OCI-LY3 (cell line): ENCODE measurements around the gene OPALIN.

Experiments used
- H2AFZ ChIP-seq: fragments of 200-600, 300-600 bp; shearing (Covaris generic); 2 replicates; pipeline ENCODE4 v1.6.0; 2014; ENCODE audit warnings: antibody characterized with exemption, low read depth, low read length
- H3K27ac ChIP-seq: fragments of 200-600, 300-600 bp; sonication (generic); 2 replicates; pipeline ENCODE4 v1.5.1; 2014; ENCODE audit warnings: mild to moderate bottlenecking, low read length, moderate library complexity, mixed read lengths
- H3K27me3 ChIP-seq: fragments of 200-600, 300-600 bp; sonication (generic); 2 replicates; pipeline ENCODE4 v1.6.1; 2014; ENCODE audit warnings: low read depth, low read length, mixed read lengths
- H3K36me3 ChIP-seq: fragments of 200-600, 300-600 bp; sonication (generic); replicated peaks from 2 replicates; pipeline ENCODE3; 2014; ENCODE audit warnings: low read depth, low read length, mixed read lengths
- H3K4me1 ChIP-seq: fragments of 300-600, 200-600 bp; sonication (generic); 2 replicates; pipeline ENCODE4 v1.6.1; 2014; ENCODE audit warnings: low read length, mixed read lengths
- H3K4me2 ChIP-seq: fragments of 200-600, 300-600 bp; sonication (generic); 2 replicates; pipeline ENCODE4 v1.6.1; 2014; ENCODE audit warnings: low read length, mixed read lengths
- H3K4me3 ChIP-seq: fragments of 300-600, 200-600 bp; sonication (generic); 2 replicates; pipeline ENCODE4 v1.5.1; 2014; ENCODE audit warnings: antibody characterized with exemption, mild to moderate bottlenecking, low read length, moderate library complexity
- H3K79me2 ChIP-seq: fragments of 300-600, 200-600 bp; shearing (Covaris generic); 2 replicates; pipeline ENCODE4 v1.6.1; 2014; ENCODE audit warnings: mild to moderate bottlenecking, low read length, mixed read lengths
- H3K9ac ChIP-seq: fragments of 300-600, 200-600 bp; shearing (Covaris generic); 2 replicates; pipeline ENCODE4 v1.6.0; 2014; ENCODE audit warnings: mild to moderate bottlenecking, low read length, moderate library complexity
- H3K9me3 ChIP-seq: fragments of 200-600, 300-600 bp; shearing (Covaris generic); 2 replicates; pipeline ENCODE4 v1.6.1; 2014; ENCODE audit warnings: low read length, mixed read lengths; ENCODE audit not compliant: insufficient read depth
- H4K20me1 ChIP-seq: fragments of 200-600, 300-600 bp; sonication (generic); 2 replicates; pipeline ENCODE4 v1.6.1; 2016; ENCODE audit warnings: low read length, mixed read lengths; ENCODE audit not compliant: insufficient read depth
- CTCF ChIP-seq: fragments of 200-600, 300-600 bp; sonication (generic); IDR thresholded peaks from 2 replicates; pipeline ENCODE4 v1.5.1; 2014; ENCODE audit warnings: antibody characterized with exemption, low read length, low read depth
- EZH2phosphoT487 ChIP-seq: fragments of 200-600 bp; shearing (Covaris generic); IDR thresholded peaks from 2 replicates; pipeline ENCODE4 v1.6.1; 2018; ENCODE audit warnings: antibody characterized with exemption, mixed run types, low read depth

OPALIN gene

DNA sequence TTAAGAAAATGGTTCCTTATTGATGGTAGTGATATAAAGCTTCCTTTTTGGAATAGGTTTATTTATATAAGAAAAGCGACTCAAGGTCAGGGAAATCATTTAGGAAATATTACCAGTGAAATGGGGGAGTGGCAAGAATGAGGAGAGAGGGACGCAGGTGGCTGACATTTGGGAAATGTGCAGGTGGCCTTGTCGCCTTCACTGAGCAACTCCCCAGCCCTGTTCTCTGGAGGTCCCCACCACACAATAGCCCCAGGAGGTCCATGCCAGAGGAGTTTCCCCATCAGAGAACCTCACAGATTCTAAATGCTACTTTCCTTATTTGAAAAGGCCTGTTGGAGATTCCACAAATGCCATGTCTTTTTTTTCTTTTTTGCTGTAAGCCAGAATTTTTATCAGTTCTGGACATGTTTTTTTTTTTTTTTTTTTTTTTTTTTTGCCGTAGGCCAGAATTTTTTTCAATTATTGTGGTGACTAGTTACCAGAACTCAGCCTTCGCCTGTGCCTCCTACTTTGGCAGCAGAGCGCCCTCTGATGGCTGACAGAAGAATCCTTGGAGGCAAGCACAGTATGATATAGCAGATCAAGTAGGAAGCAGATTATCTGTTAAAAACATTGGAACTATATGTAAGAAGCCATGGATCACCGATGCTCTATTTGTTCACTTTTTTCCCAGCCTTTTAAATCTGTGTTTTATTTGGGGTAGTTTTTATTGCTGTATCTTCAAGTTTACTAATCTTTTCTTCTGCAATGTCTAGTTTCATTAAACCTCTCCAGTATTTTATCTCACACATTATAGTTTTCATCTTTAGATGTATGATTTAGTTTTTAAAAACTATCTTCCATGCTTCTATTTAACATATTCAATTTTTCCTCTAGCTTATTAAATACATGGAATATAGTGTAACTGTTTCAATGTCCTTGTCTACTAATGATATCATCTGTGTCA, 18.6 kb downstream of the OPALIN start:
- no peaks in the 10 kb centered on the region for H3K79me2 ChIP-seq
- TF ChIP-seq CTCF (peak; percentile 67), EZH2phosphoT487 (no peak)
- H3K4me2 ChIP-seq, result no peak overlapping the region
- H3K27me3 ChIP-seq, result peaks cover 14% of the 10 kb centered on the region
- H3K36me3 ChIP-seq, result no peaks in the 10 kb centered on the region
- H2AFZ ChIP-seq, result no peak overlapping the region
- H3K9ac ChIP-seq, result no peak overlapping the region
- H3K9me3 ChIP-seq, result no peaks in the 10 kb centered on the region
- H4K20me1 ChIP-seq, result no peaks in the 10 kb centered on the region
- H3K27ac ChIP-seq, result no peak overlapping the region
- H3K4me3 ChIP-seq, result no peak overlapping the region
- H3K4me1 ChIP-seq, result peaks cover 26% of the 10 kb centered on the region

DNA sequence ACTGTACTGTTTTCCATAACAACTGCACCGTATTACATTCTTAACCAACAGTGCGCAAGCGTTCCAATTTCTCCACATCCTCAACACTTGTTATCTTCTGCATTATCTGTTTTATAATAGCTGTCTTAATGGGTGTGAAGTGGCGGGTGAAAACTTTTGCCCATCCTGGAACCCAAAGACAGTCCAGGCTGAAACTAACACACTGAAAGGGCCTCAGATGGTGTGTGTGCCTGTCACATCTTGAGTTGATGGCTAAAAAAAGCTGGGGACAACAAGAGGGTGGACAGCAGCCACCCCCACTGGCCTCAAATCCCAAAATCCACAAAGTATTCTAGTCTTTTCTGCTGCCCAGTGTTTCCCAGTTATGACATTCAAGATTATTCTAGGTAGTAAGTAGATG, 19.4 kb downstream of the OPALIN start:
- H3K4me2 ChIP-seq, result no peak overlapping the region
- no peaks in the 10 kb centered on the region for H3K9me3 ChIP-seq
- no peak overlapping the region for H3K27ac ChIP-seq
- H3K4me1 ChIP-seq, result peaks cover 26% of the 10 kb centered on the region
- no peaks in the 10 kb centered on the region for H4K20me1 ChIP-seq
- H3K4me3 ChIP-seq, result no peak overlapping the region
- no peaks in the 10 kb centered on the region for H3K36me3 ChIP-seq
- H3K27me3 ChIP-seq, result peaks cover 18% of the 10 kb centered on the region
- TF ChIP-seq CTCF, result no peak
- no peak for TF ChIP-seq EZH2phosphoT487
- no peak overlapping the region for H2AFZ ChIP-seq
- no peaks in the 10 kb centered on the region for H3K79me2 ChIP-seq
- H3K9ac ChIP-seq, result no peak overlapping the region

DNA sequence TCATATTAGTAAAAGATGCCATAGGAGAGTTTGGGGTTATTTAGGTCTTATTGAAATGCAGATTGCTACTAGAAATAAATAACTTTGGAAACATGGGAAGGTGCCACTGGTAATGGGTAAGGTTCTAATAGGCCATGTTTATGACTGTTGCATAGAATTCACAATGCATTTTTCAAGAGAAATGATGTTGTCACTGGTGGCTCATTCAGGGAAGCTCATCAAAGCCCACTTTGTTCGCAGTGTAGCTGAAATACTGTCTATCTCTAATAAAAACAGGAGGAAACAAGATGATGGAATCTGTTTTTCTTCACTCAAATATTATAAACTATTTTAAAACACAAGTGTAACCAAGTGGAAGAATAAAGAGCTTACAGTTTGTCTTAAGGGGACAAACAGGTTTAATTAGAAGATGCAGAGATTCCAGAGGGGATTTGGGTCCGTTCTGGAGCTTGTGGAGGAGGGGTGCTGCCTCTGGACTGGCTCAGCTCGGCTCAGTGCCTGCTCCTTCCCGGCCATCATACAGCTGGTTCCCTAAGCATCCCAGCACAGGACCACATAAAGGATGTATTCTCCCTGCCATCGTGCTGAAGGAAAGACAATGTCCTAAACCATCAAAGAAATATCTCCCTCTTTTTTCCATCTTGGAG, 20.4 kb downstream of the OPALIN start:
- TF ChIP-seq CTCF, result no peak
- TF ChIP-seq EZH2phosphoT487, result no peak
- H3K4me3 ChIP-seq, result no peak overlapping the region
- no peaks in the 10 kb centered on the region for H3K9me3 ChIP-seq
- H3K9ac ChIP-seq, result no peak overlapping the region
- peaks cover 22% of the 10 kb centered on the region for H3K27me3 ChIP-seq
- H3K4me1 ChIP-seq, result peaks cover 17% of the 10 kb centered on the region
- no peaks in the 10 kb centered on the region for H3K79me2 ChIP-seq
- no peaks in the 10 kb centered on the region for H3K36me3 ChIP-seq
- no peak overlapping the region for H3K27ac ChIP-seq
- H2AFZ ChIP-seq, result no peak overlapping the region
- no peak overlapping the region for H3K4me2 ChIP-seq
- no peaks in the 10 kb centered on the region for H4K20me1 ChIP-seq

DNA sequence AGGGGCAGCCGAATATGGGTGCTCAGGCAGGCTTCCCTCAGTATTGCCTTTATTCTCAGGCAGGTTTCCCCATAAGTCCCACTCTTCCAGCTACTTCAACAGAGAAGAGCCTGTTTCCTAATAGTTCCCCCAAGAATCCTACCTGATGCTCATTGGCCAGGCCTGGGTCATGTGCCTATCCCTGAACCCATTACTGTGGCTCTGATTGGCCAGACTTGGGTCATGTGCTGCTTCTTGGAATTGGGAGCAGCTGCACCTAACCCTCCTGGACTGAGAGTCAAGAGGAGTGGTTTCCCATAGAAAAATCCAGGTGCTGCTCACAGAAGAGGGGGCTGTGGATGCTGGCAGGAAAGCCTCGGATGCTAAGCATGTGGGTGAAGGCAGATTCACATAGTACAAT, 21.7 kb downstream of the OPALIN start:
- no peak overlapping the region for H3K4me2 ChIP-seq
- no peak overlapping the region for H3K27ac ChIP-seq
- no peak overlapping the region for H3K4me3 ChIP-seq
- no peak overlapping the region for H3K9ac ChIP-seq
- H3K4me1 ChIP-seq, result peaks cover 12% of the 10 kb centered on the region
- H3K79me2 ChIP-seq, result no peaks in the 10 kb centered on the region
- peaks cover 32% of the 10 kb centered on the region for H3K27me3 ChIP-seq
- H2AFZ ChIP-seq, result no peak overlapping the region
- H3K36me3 ChIP-seq, result no peaks in the 10 kb centered on the region
- no peaks in the 10 kb centered on the region for H3K9me3 ChIP-seq
- TF ChIP-seq CTCF (no peak), EZH2phosphoT487 (no peak)
- H4K20me1 ChIP-seq, result no peaks in the 10 kb centered on the region
